GM12892 (cell line): ENCODE results near the gene TUBGCP3.

Experiments
- POLR2A ChIP-seq: IDR thresholded peaks from 2 replicates; pipeline ENCODE4 v1.6.1; 2011; ENCODE audit warnings: low read depth, low read length, control low read depth
- POLR2AphosphoS5 ChIP-seq: IDR thresholded peaks from 2 replicates; pipeline ENCODE4 v1.6.1; 2011; ENCODE audit warnings: low read depth, low read length, control low read depth
- TAF1 ChIP-seq: IDR thresholded peaks from 2 replicates; pipeline ENCODE4 v1.6.1; 2011; ENCODE audit warnings: low read depth, mild to moderate bottlenecking, control low read depth, low read length, borderline replicate concordance

DNA sequence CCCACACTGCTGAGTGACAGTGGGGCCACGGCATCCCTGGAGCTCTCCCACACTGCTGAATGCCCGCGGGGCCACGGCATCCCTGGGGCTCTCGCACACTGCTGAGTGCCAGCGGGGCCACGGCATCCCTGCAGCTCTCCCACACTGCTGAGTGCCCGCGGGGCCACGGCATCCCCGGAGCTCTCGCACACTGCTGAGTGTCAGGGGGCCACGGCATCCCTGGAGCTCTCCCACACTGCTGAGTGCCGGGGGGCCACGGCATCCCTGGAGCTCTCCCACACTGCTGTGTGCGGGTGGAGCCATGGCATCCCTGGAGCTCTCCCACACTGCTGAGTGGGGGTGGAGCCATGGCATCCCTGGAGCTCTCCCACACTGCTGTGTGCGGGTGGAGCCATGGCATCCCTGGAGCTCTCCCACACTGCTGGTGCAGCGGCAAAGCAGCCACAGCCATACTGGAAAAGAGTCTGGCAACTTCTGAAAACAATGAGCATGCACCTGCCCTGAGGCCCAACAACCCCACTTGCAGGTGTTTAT, 8.6 kb downstream of the TUBGCP3 start:
- TF ChIP-seq TAF1 (no peak), POLR2A (no peak), POLR2AphosphoS5 (no peak)
